HepG2 (cell line): ENCODE measurements around the gene USP30. TPM values are rescaled to one million over a fixed set of nuclear protein-coding genes. Genes with fewer than 3 reads are reported as not detected.
A peak's percentile ranks its signal among the peaks of the same experiment; 100 is the strongest.

ENCODE experiments used
- ASH2L ChIP-seq: fragments of 300-600, 200-600 bp; sonication (generic); IDR thresholded peaks from 2 replicates; pipeline ENCODE4 v1.7.0; 2017; ENCODE audit warnings: low read depth, mild to moderate bottlenecking, moderate library complexity, mixed read lengths, low read length; ENCODE audit not compliant: insufficient read length
- ATAD3A ChIP-seq: sonication (generic); formaldehyde crosslinking; IDR thresholded peaks from 2 replicates; pipeline ENCODE4 v1.4.0; 2020; ENCODE audit warnings: missing genetic modification reagents
- CAMTA2 ChIP-seq: sonication (generic); formaldehyde crosslinking; IDR thresholded peaks from 2 replicates; pipeline ENCODE4 v1.4.0; 2020; ENCODE audit warnings: mild to moderate bottlenecking, missing genetic modification reagents, borderline replicate concordance
- CHCHD3 ChIP-seq: sonication (generic); formaldehyde crosslinking; IDR thresholded peaks from 2 replicates; pipeline ENCODE4 v1.8.0; 2022; ENCODE audit warnings: mild to moderate bottlenecking, missing genetic modification reagents, moderate library complexity
- E2F1 ChIP-seq: sonication (generic); formaldehyde crosslinking; IDR thresholded peaks from 2 replicates; pipeline ENCODE4 v1.5.0; 2020; ENCODE audit warnings: missing genetic modification reagents
- FOXP1 ChIP-seq, 2 experiments: fragments of 450-650 bp in 1 of 2; IDR thresholded peaks; 2 replicates each; pipeline ENCODE4 v1.6.1; 2017 to 2018; ENCODE audit warnings: antibody characterized with exemption in 1 of 2
- HNF4A ChIP-seq: sonication (generic); formaldehyde crosslinking; IDR thresholded peaks from 2 replicates; pipeline ENCODE4 v1.4.0; 2020; ENCODE audit warnings: missing genetic modification reagents
- JDP2 ChIP-seq: sonication (generic); formaldehyde crosslinking; IDR thresholded peaks from 2 replicates; pipeline ENCODE4 v1.8.1; 2022; ENCODE audit warnings: missing genetic modification reagents, borderline replicate concordance
- JUNB ChIP-seq: sonication (generic); formaldehyde crosslinking; IDR thresholded peaks from 2 replicates; pipeline ENCODE4 v1.8.0; 2022; ENCODE audit warnings: missing genetic modification reagents, mild to moderate bottlenecking, borderline replicate concordance
- MXI1 ChIP-seq: IDR thresholded peaks from 3 replicates; pipeline ENCODE4 v1.6.1; 2012; ENCODE audit warnings: low read depth, low read length, inconsistent platforms, borderline replicate concordance
- NCOA2 ChIP-seq: sonication (generic); formaldehyde crosslinking; IDR thresholded peaks from 2 replicates; pipeline ENCODE4 v1.8.0; 2022; ENCODE audit warnings: inconsistent platforms
- NONO ChIP-seq, 2 experiments: fragments of 450-650 bp in 1 of 2; sonication (generic) in 1 of 2; formaldehyde crosslinking in 1 of 2; IDR thresholded peaks in 1 of 2; conservative IDR thresholded peaks in 1 of 2; 2 replicates each; pipeline versions ENCODE4 v1.6.1 to v1.8.0; 2017 to 2022; ENCODE audit warnings: mild to moderate bottlenecking in 1 of 2, missing genetic modification reagents in 1 of 2, moderate library complexity in 1 of 2
- SKI ChIP-seq: fragments of 450-650 bp; IDR thresholded peaks from one replicate; pipeline ENCODE4 v1.6.1; 2018; ENCODE audit warnings: mild to moderate bottlenecking; ENCODE audit not compliant: partially characterized antibody
- TCF12 ChIP-seq, 2 experiments: fragments of 450-650 bp in 1 of 2; sonication (generic) in 1 of 2; formaldehyde crosslinking in 1 of 2; IDR thresholded peaks; 2 replicates each; pipeline versions ENCODE4 v1.6.1 to v1.8.0; 2017 to 2022; ENCODE audit warnings: antibody characterized with exemption in 1 of 2, mild to moderate bottlenecking in 1 of 2, missing genetic modification reagents in 1 of 2, moderate library complexity in 1 of 2
- ZBTB2 ChIP-seq: sonication (generic); formaldehyde crosslinking; IDR thresholded peaks from 2 replicates; pipeline ENCODE4 v1.8.0; 2022; ENCODE audit warnings: low read depth, missing genetic modification reagents
- ZBTB49 ChIP-seq: sonication (generic); formaldehyde crosslinking; IDR thresholded peaks from 2 replicates; pipeline ENCODE4 v1.4.0; 2020; ENCODE audit warnings: missing genetic modification reagents, borderline replicate concordance
- ZBTB8A ChIP-seq: sonication (generic); formaldehyde crosslinking; IDR thresholded peaks from 2 replicates; pipeline ENCODE4 v1.4.0; 2020; ENCODE audit warnings: mild to moderate bottlenecking, low read depth, missing genetic modification reagents, borderline replicate concordance
- ZFP41 ChIP-seq: sonication (generic); formaldehyde crosslinking; IDR thresholded peaks from 2 replicates; pipeline ENCODE4 v1.4.0; 2020; ENCODE audit warnings: mild to moderate bottlenecking, missing genetic modification reagents, borderline replicate concordance
- ZNF20 ChIP-seq: sonication (generic); formaldehyde crosslinking; IDR thresholded peaks from 2 replicates; pipeline ENCODE4 v1.4.0; 2020; ENCODE audit warnings: mild to moderate bottlenecking, moderate library complexity, missing genetic modification reagents
- ZNF333 ChIP-seq: sonication (generic); formaldehyde crosslinking; IDR thresholded peaks from 2 replicates; pipeline ENCODE4 v1.4.0; 2020; ENCODE audit warnings: mild to moderate bottlenecking, missing genetic modification reagents, borderline replicate concordance
- ZNF567 ChIP-seq: sonication (generic); formaldehyde crosslinking; IDR thresholded peaks from 2 replicates; pipeline ENCODE4 v1.8.1; 2023; ENCODE audit warnings: mild to moderate bottlenecking, missing genetic modification reagents, borderline replicate concordance
- ZNF703 ChIP-seq: sonication (generic); formaldehyde crosslinking; IDR thresholded peaks from 2 replicates; pipeline ENCODE4 v1.5.1; 2020; ENCODE audit warnings: missing genetic modification reagents, mild to moderate bottlenecking, moderate library complexity, borderline replicate concordance
- ZNF740 ChIP-seq: sonication (generic); formaldehyde crosslinking; IDR thresholded peaks from 2 replicates; pipeline ENCODE4 v1.4.0; 2020; ENCODE audit warnings: missing genetic modification reagents
- ZNF761 ChIP-seq: sonication (generic); formaldehyde crosslinking; conservative IDR thresholded peaks from 2 replicates; pipeline ENCODE4 v1.4.0; 2020; ENCODE audit warnings: mild to moderate bottlenecking, missing genetic modification reagents
- polyA plus RNA-seq, 8 experiments: library from polyadenylated mRNA; depleted of rRNA in 3 of 8; stranded (reverse) in 7 of 8; unstranded in 1 of 8; fragments of >200 nt; fragmentation: Illumina TruSeq in 4 of 8; extraction: Trizol in 4 of 8; gene quantifications; 2 replicates each; pipeline versions ENCODE4 v1.2.1 to v1.2.3, GENCODE V29; 2011 to 2016; ENCODE audit warnings: low read depth in 4 of 8, missing spikeins in 1 of 8, mixed read lengths in 1 of 8; ENCODE audit not compliant: insufficient read depth in 1 of 8
- total RNA-seq, 5 experiments: library from RNA; depleted of rRNA; stranded (reverse); fragments of >200 nt; fragmentation: Illumina TruSeq; extraction: Trizol; gene quantifications; 2 replicates each; pipeline ENCODE4 v1.2.3, GENCODE V29; 2016; ENCODE audit warnings: low read depth in 1 of 5

The USP30 gene
- total and polyA plus RNA-seq, 2 of the 13 experiments (the other 11 are each of a cell fraction or from before 2014, with no cell fraction given): 11.2 to 20.8 TPM

GRCh38 chr12:109097435-109098182 is 45.2 kb downstream of the USP30 start, which contains the start of gene UNG (continued):
- no peak for TF ChIP-seq ATAD3A (CRISPR knock-in tag)
- TF ChIP-seq JDP2 (CRISPR knock-in tag): 0 out of 2 replicates have a peak, but pooled peaks have one; percentile 62
- TF ChIP-seq HNF4A (CRISPR knock-in tag): no peak
- TF ChIP-seq ZNF20 (CRISPR knock-in tag): no peak
- TF ChIP-seq ZBTB2 (CRISPR knock-in tag): no peak
- TF ChIP-seq CAMTA2: no peak
- TF ChIP-seq NONO (IDR thresholded peaks at IDR 0.05): no peak
- TF ChIP-seq NONO (CRISPR knock-in tag; conservative IDR thresholded peaks at IDR 0.05): no peak
- TF ChIP-seq MXI1: peak; percentile 95; the same call in 1 of the 3 replicates
- TF ChIP-seq ZNF740: no peak
- TF ChIP-seq JUNB (CRISPR knock-in tag): no peak
- no peak; the same call in 1 of the 2 replicates for TF ChIP-seq ZNF761 (CRISPR knock-in tag)
- TF ChIP-seq ZFP41 (CRISPR knock-in tag): no peak
- no peak for TF ChIP-seq ZNF567 (CRISPR knock-in tag)
- no peak for TF ChIP-seq ZNF333 (CRISPR knock-in tag)
- no peak for TF ChIP-seq ZNF703
- TF ChIP-seq ZBTB49: no peak
- no peak for TF ChIP-seq SKI
- TF ChIP-seq CHCHD3 (CRISPR knock-in tag): peak; percentile 69; the same call in 1 of the 2 replicates
- TF ChIP-seq FOXP1 (IDR thresholded peaks at IDR 0.05): no peak
- no peak for TF ChIP-seq FOXP1 (CRISPR knock-in tag; IDR thresholded peaks at IDR 0.05)
- TF ChIP-seq TCF12 (IDR thresholded peaks at IDR 0.05): no peak
- no peak for TF ChIP-seq TCF12 (CRISPR knock-in tag; IDR thresholded peaks at IDR 0.05)
- TF ChIP-seq NCOA2: no peak
- TF ChIP-seq ASH2L: no peak
- 0 out of 2 replicates have a peak, but pooled peaks have one; percentile 29 for TF ChIP-seq ZBTB8A
- TF ChIP-seq E2F1: peak; percentile 77
